HL-60 (cell line): Measurements from ENCODE around the gene INO80.

Source experiments
- DNase-seq, 2 experiments: peaks; one replicate each; pipeline ENCODE4 v3.0.0-alpha.2; 2010 to 2020; ENCODE audit warnings: low read depth in 1 of 2, low spot score in 1 of 2
- H3K27ac ChIP-seq: fragments of 250-450 bp; sonication (Bioruptor Pico); replicated peaks from 2 replicates; pipeline ENCODE4 v1.5.1; 2020; ENCODE audit warnings: mild to moderate bottlenecking, moderate library complexity
- H3K27me3 ChIP-seq: fragments of 250-450 bp; sonication (Bioruptor Pico); 2 replicates; pipeline ENCODE4 v1.5.1; 2021; ENCODE audit warnings: mild to moderate bottlenecking, moderate library complexity; ENCODE audit not compliant: insufficient read depth, poor library complexity, severe bottlenecking
- H3K4me3 ChIP-seq: replicated peaks from 2 replicates; pipeline ENCODE4 v1.5.1; 2011; ENCODE audit warnings: mild to moderate bottlenecking, control low read depth, low read length; ENCODE audit not compliant: insufficient read depth
- GABPA ChIP-seq: IDR thresholded peaks from 2 replicates; pipeline ENCODE4 v1.6.1; 2012; ENCODE audit warnings: low read depth
- POLR2AphosphoS5 ChIP-seq: IDR thresholded peaks from 2 replicates; pipeline ENCODE4 v1.6.1; 2012; ENCODE audit warnings: low read depth
- REST ChIP-seq: IDR thresholded peaks from 2 replicates; pipeline ENCODE4 v1.6.1; 2012; ENCODE audit warnings: low read depth; ENCODE audit not compliant: insufficient replicate concordance
- SPI1 ChIP-seq: IDR thresholded peaks from 2 replicates; pipeline ENCODE4 v1.6.1; 2012; ENCODE audit warnings: low read depth, mild to moderate bottlenecking, borderline replicate concordance
- TF ChIP-seq, protein P1 (sequence below): IDR thresholded peaks from one replicate; pipeline ENCODE4 v1.5.1; 2011; ENCODE audit warnings: low read length, control low read depth, inconsistent platforms; ENCODE audit not compliant: insufficient read depth

The INO80 gene

GRCh38 chr15:40986820-40987219 is 129.3 kb downstream of the INO80 start:
- TF ChIP-seq REST (no peak), SPI1 (no peak), POLR2AphosphoS5 (no peak), GABPA (no peak)
- TF ChIP-seq, protein P1, sequence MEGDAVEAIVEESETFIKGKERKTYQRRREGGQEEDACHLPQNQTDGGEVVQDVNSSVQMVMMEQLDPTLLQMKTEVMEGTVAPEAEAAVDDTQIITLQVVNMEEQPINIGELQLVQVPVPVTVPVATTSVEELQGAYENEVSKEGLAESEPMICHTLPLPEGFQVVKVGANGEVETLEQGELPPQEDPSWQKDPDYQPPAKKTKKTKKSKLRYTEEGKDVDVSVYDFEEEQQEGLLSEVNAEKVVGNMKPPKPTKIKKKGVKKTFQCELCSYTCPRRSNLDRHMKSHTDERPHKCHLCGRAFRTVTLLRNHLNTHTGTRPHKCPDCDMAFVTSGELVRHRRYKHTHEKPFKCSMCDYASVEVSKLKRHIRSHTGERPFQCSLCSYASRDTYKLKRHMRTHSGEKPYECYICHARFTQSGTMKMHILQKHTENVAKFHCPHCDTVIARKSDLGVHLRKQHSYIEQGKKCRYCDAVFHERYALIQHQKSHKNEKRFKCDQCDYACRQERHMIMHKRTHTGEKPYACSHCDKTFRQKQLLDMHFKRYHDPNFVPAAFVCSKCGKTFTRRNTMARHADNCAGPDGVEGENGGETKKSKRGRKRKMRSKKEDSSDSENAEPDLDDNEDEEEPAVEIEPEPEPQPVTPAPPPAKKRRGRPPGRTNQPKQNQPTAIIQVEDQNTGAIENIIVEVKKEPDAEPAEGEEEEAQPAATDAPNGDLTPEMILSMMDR, result no peak
- no peak for DNase-seq
- Histone ChIP-seq H3K4me3 (no peak overlapping the region), H3K27me3 (no peaks in the 10 kb centered on the region), H3K27ac (no peak overlapping the region)

DNA sequence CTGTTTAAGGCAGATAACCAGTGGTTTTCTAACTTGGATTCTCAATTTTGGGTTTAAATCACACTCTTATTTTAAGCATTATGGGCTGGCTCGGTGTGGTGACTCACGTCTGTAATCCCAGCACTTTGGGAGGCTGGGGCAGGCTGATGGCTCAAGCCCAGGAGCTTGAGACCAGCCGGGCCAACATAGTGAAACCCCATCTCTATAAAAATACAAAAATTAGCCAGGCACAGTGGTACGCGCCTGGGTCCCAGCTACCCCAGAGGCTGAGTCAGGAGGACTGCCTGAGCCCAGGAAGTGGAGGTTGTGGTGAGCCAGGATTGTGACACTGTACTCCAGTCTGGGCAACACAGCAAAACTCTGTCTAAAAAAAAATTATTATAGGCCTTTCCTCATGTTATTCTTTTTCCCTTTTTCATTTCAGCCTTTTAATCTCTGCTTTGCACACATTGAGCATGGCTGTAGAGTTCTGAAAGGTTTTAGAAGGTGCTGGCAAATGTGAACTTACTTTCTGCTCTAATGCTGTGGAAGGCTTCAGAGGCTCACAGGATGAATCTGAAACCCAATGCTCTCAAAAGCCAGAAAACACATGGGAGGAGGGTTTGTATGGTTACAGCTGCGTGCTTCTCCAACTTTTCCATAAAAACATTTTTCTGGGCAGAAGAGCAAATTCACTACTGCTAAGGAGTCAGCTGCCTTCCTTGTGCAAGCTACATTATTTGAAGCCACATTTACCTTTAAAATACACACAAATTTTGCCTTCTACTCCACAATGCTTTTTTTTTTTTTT is 130.3 kb downstream of the INO80 start:
- Histone ChIP-seq H3K27me3 (no peaks in the 10 kb centered on the region), H3K27ac (no peak overlapping the region), H3K4me3 (no peak overlapping the region)
- no peak for TF ChIP-seq GABPA
- no peak for TF ChIP-seq SPI1
- TF ChIP-seq POLR2AphosphoS5, result no peak
- TF ChIP-seq, protein P1, result no peak
- no peak for TF ChIP-seq REST
- DNase-seq, result no peak

GRCh38 chr15:40984964-40985363 is 131.1 kb downstream of the INO80 start:
- H3K27ac ChIP-seq, result no peak overlapping the region
- TF ChIP-seq REST, result no peak
- TF ChIP-seq GABPA, result no peak
- TF ChIP-seq POLR2AphosphoS5, result no peak
- TF ChIP-seq SPI1, result no peak
- TF ChIP-seq, protein P1, result no peak
- no peak for DNase-seq
- no peaks in the 10 kb centered on the region for H3K27me3 ChIP-seq
- no peak overlapping the region for H3K4me3 ChIP-seq
